Gastrocnemius medialis (tissue), 4 donors: Measurements from ENCODE around the gene KLK11.

ENCODE experiments used
- CTCF ChIP-seq, 5 experiments: fragments of 450-650 bp in 3 of 5; fragments of 200-600 bp in 2 of 5; sonication (generic) in 2 of 5; IDR thresholded peaks in 4 of 5; conservative IDR thresholded peaks in 1 of 5; 1 replicate in 4 of 5; 2 replicates in 1 of 5; pipeline ENCODE4 v1.5.1; 2016 to 2019; ENCODE audit warnings: antibody characterized with exemption in 5 of 5, mild to moderate bottlenecking in 3 of 5, moderate library complexity in 3 of 5
- POLR2A ChIP-seq, 2 donors: fragments of 450-650 bp; IDR thresholded peaks; one replicate each; pipeline ENCODE4 v1.6.1; 2017; ENCODE audit warnings: antibody characterized with exemption in 2 of 2, mild to moderate bottlenecking in 2 of 2, moderate library complexity in 2 of 2

GRCh38 chr19:51012661-51013190, 13.7 kb downstream of the KLK11 start:
- no peak for TF ChIP-seq CTCF (IDR thresholded peaks at IDR 0.05 in 4 of 5, conservative IDR thresholded peaks at IDR 0.05 in 1 of 5)
- no peak for TF ChIP-seq POLR2A (IDR thresholded peaks at IDR 0.05)
